GM21723 (cell line): ENCODE results near the gene THOC5.
"Not testable (repeated sequence)": the region's sequence is repeated elsewhere in the genome, so short reads cannot be mapped to it uniquely, and the experiment has no call there.

Source experiments
- ATAC-seq: cut with Tn5 transposase; IDR thresholded peaks from one replicate; pipeline ENCODE4 v1.9.1; 2021; ENCODE audit warnings: mild to moderate bottlenecking, moderate library complexity; ENCODE audit not compliant: unreplicated experiment

The THOC5 gene

GRCh38 chr22:29511126-29511862 is 42.3 kb downstream of the THOC5 start:
- no peak for ATAC-seq

GRCh38 chr22:29510542-29510941 is 43.0 kb downstream of the THOC5 start:
- no peak for ATAC-seq

DNA sequence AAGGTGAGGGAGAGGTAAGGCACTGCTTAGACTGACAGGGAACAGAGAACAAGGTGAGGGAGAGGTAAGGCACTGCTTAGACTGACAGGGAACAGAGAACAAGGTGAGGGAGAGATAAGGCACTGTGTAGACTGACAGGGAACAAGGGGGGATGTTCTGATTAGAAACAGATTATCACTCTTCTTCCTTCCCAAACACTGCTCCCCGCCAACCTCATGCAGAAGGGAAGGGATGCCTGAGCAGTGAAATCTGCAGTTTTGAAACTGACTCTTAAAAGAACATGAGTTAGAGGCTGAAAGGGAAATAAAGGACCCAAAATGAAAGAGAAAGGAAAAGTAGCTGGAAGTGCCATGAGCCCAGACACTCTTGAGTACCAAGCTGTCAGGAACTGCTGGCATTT is 43.7 kb downstream of the THOC5 start:
- no peak for ATAC-seq

- no peak for ATAC-seq
These were observed 44.3 kb downstream of the THOC5 start for GRCh38 chr22:29509298-29509697.

GRCh38 chr22:29503811-29504372 is 49.7 kb downstream of the THOC5 start:
- no peak for ATAC-seq

DNA sequence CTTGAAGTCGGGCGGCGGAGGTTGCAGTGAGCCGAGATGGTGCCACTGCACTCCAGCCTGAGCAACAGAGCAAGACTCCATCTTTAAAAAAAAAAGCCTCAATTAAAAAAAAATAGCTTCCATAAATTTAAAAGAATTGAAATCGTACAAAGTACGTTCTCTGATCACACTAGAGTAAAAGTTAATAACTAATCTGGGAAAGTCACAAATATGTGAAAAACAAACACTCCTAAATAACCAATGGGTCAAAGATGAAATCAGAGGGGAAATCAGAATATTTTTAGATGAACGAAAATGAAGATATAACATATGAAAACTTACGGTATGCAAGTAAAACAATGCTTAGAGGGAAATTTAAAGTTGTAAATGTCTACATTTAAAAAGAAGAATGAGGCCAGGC is 53.7 kb downstream of the THOC5 start:
- no peak for ATAC-seq

GRCh38 chr22:29493636-29494035 is 59.9 kb downstream of the THOC5 start:
- no peak for ATAC-seq

DNA sequence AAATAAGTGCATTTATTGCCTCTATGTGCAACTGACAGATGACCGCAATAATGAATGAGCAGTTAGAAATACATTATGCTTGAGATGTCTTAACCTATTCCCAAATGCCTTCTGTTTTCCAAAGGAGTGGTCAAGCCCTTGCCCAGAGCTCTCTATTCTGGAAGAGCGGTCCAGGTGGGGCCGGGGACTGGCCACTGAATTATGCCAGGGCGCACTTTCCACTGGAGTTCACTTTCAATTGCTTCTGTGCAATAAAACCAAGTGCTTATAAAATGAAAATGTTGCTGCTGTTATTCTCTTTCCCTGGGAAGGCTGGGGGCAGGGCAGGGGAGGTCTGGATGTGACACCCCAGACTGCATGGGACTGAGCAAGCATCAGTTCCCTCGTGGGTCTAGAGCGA is 62.5 kb downstream of the THOC5 start:
- ATAC-seq, result no peak

DNA sequence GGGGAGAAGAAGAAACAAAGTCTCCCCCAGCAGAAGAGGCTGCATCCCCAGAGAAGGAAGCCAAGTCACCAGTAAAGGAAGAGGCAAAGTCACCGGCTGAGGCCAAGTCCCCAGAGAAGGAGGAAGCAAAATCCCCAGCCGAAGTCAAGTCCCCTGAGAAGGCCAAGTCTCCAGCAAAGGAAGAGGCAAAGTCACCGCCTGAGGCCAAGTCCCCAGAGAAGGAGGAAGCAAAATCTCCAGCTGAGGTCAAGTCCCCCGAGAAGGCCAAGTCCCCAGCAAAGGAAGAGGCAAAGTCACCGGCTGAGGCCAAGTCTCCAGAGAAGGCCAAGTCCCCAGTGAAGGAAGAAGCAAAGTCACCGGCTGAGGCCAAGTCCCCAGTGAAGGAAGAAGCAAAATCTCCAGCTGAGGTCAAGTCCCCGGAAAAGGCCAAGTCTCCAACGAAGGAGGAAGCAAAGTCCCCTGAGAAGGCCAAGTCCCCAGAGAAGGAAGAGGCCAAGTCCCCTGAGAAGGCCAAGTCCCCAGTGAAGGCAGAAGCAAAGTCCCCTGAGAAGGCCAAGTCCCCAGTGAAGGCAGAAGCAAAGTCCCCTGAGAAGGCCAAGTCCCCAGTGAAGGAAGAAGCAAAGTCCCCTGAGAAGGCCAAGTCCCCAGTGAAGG is 64.3 kb downstream of the THOC5 start:
- not testable (repeated sequence) for ATAC-seq

GRCh38 chr22:29487426-29487986 is 66.1 kb downstream of the THOC5 start:
- no peak for ATAC-seq

GRCh38 chr22:29485448-29485847 is 68.1 kb downstream of the THOC5 start:
- ATAC-seq, result no peak

DNA sequence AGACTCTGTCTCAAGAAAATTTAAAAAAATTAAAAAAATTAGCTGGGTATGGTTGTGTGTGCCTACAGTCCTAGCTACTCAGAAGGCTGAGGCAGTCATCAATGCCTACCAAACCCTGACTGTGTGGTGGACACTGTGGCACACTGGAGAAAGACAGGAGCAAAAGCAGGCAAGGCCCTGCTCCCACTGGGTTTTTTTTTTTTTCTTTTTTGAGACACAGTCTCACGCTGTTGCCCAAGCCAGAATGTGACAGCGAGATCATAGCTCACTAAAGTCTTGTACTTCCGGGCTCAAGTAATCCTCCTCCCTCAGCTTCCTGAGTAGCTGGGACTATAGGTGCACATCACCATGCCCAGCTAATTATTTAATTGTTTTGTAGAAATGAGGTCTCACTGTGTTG is 68.9 kb downstream of the THOC5 start:
- no peak for ATAC-seq

DNA sequence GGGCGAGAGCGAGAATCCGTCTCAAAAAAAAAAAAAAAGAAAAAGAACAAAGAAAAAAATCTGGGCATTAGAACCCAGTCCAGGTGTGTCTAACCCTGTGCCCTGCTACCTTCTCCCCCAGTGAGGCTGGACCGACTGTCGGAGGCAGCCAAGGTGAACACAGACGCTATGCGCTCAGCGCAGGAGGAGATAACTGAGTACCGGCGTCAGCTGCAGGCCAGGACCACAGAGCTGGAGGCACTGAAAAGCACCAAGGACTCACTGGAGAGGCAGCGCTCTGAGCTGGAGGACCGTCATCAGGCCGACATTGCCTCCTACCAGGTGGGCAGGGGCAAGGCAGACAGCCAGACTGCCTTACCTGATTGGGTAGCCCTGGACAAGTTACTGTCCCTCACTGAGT is 70.3 kb downstream of the THOC5 start:
- no peak for ATAC-seq

DNA sequence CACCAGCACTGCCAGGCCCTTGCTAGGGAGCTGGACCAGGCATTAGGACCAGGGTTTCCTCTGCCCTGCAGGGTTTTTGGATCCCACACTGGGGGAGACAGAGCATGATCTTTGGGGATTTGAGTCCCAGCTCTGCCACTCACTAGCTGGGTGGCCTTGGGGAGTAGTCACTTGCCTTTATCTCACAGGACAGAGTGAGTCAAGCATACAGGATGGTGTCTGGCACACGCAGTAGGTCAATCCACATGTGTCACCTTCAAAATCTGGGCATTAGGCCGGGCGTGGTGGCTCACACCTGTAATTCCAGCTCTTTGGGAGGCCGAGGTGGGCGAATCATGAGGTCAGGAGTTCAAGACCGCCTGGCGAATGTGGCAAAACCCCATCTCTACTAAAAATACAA is 70.8 kb downstream of the THOC5 start:
- no peak for ATAC-seq

- no peak for ATAC-seq
These were observed 71.3 kb downstream of the THOC5 start for GRCh38 chr22:29482253-29482652.

- ATAC-seq, result no peak
These were observed 72.1 kb downstream of the THOC5 start for GRCh38 chr22:29481265-29482000.

DNA sequence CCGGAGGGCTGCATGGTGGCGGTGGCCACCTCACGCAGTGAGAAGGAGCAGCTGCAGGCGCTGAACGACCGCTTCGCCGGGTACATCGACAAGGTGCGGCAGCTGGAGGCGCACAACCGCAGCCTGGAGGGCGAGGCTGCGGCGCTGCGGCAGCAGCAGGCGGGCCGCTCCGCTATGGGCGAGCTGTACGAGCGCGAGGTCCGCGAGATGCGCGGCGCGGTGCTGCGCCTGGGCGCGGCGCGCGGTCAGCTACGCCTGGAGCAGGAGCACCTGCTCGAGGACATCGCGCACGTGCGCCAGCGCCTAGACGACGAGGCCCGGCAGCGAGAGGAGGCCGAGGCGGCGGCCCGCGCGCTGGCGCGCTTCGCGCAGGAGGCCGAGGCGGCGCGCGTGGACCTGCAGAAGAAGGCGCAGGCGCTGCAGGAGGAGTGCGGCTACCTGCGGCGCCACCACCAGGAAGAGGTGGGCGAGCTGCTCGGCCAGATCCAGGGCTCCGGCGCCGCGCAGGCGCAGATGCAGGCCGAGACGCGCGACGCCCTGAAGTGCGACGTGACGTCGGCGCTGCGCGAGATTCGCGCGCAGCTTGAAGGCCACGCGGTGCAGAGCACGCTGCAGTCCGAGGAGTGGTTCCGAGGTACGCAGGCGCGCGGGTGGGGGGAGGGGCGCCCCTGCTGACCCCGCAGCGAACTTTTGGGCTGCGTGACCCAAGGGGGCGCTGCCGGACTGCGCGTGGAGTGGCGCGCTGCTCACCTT is 72.9 kb downstream of the THOC5 start:
- no peak for ATAC-seq

DNA sequence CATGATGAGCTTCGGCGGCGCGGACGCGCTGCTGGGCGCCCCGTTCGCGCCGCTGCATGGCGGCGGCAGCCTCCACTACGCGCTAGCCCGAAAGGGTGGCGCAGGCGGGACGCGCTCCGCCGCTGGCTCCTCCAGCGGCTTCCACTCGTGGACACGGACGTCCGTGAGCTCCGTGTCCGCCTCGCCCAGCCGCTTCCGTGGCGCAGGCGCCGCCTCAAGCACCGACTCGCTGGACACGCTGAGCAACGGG is 73.4 kb downstream of the THOC5 start:
- ATAC-seq, result no peak

- ATAC-seq, result no peak
These were observed 73.9 kb downstream of the THOC5 start, which contains the start of gene NEFH for GRCh38 chr22:29479417-29480261. Gene NEFH (plus strand): TSS chr22:29480218. CDS start chr22:29480263, 45 bp downstream.
